Osteoblast (primary cell): Measurements from ENCODE around the gene TRIM51. TPM values are rescaled to one million over a fixed set of nuclear protein-coding genes. Genes with fewer than 3 reads are reported as not detected.
"Not testable (repeated sequence)": the region's sequence is repeated elsewhere in the genome, so short reads cannot be mapped to it uniquely, and the experiment has no call there.

Experiments
- DNase-seq: peaks from one replicate; pipeline ENCODE4 v3.0.0; 2011; ENCODE audit warnings: low spot score, mixed read lengths; ENCODE audit not compliant: insufficient read length; ENCODE audit errors: missing footprints
- H2AFZ ChIP-seq: 2 replicates; pipeline ENCODE4 v1.6.0; 2011; ENCODE audit warnings: mild to moderate bottlenecking, low read length
- H3K27ac ChIP-seq: 2 replicates; pipeline ENCODE4 v1.5.1; 2011; ENCODE audit warnings: mild to moderate bottlenecking, low read depth, low read length, moderate library complexity
- H3K27me3 ChIP-seq: 2 replicates; pipeline ENCODE4 v1.6.0; 2012; ENCODE audit warnings: mild to moderate bottlenecking, control low read depth, inconsistent platforms, low read length, moderate library complexity; ENCODE audit not compliant: insufficient read depth
- H3K36me3 ChIP-seq: 2 replicates; pipeline ENCODE4 v1.5.1; 2011; ENCODE audit warnings: mild to moderate bottlenecking, low read length, control low read depth, moderate library complexity; ENCODE audit not compliant: insufficient read depth
- H3K4me1 ChIP-seq: 2 replicates; pipeline ENCODE4 v1.5.1; 2011; ENCODE audit warnings: mild to moderate bottlenecking, low read length, control low read depth, moderate library complexity; ENCODE audit not compliant: insufficient read depth
- H3K4me2 ChIP-seq: 2 replicates; pipeline ENCODE4 v1.6.0; 2011; ENCODE audit warnings: mild to moderate bottlenecking, low read length; ENCODE audit not compliant: insufficient read depth
- H3K4me3 ChIP-seq: fragments of 200-600 bp; sonication (generic); 3 replicates; pipeline ENCODE4 v1.5.1; 2012; ENCODE audit warnings: mild to moderate bottlenecking, low read length, inconsistent platforms; ENCODE audit not compliant: insufficient read depth
- H3K79me2 ChIP-seq: 2 replicates; pipeline ENCODE4 v1.6.0; 2012; ENCODE audit warnings: mild to moderate bottlenecking, low read length, control low read depth, inconsistent platforms; ENCODE audit not compliant: insufficient read depth
- H3K9me3 ChIP-seq: 2 replicates; pipeline ENCODE4 v1.5.1; 2011; ENCODE audit warnings: low read depth, low read length, control low read depth
- H4K20me1 ChIP-seq: 2 replicates; pipeline ENCODE4 v1.6.0; 2012; ENCODE audit warnings: mild to moderate bottlenecking, low read length, control low read depth; ENCODE audit not compliant: insufficient read depth
- CTCF ChIP-seq: IDR thresholded peaks from 2 replicates; pipeline ENCODE4 v1.5.1; 2011; ENCODE audit warnings: mild to moderate bottlenecking, low read depth, low read length, moderate library complexity; ENCODE audit errors: extremely low read depth
- total RNA-seq: library from RNA; depleted of rRNA; stranded (reverse); fragments of >200 nt; gene quantifications from 2 replicates; pipeline ENCODE4 v1.2.3, GENCODE V29; 2012

The TRIM51 gene
- total RNA-seq, result not detected in 2 replicates

GRCh38 chr11:55882997-55883396 lies at the start of gene TRIM51:
TSS of gene TRIM51 (plus strand) at chr11:55883297. CDS start at chr11:55885429, 2,132 bp downstream.
- not testable (repeated sequence) for H3K27me3 ChIP-seq, DNase-seq

GRCh38 chr11:55838452-55838851 lies 44.6 kb upstream of the TRIM51 start, which contains the start of gene OR5D16:
TSS of gene OR5D16 (plus strand) at chr11:55838752. CDS start at chr11:55838752, 0 bp downstream.
- TF ChIP-seq CTCF, result no peak
- Histone ChIP-seq H3K4me1 (no peaks in the 10 kb centered on the region), H3K79me2 (no peaks in the 10 kb centered on the region), H3K27me3 (no peaks in the 10 kb centered on the region), H3K4me3 (no peak within 1 kb of the TSS), H3K27ac (no peak within 1 kb of the TSS), H4K20me1 (no peaks in the 10 kb centered on the region), H3K9me3 (no peaks in the 10 kb centered on the region), H3K4me2 (no peak within 1 kb of the TSS), H3K36me3 (no peaks in the 10 kb centered on the region), H2AFZ (no peak within 1 kb of the TSS)
- DNase-seq, result no peak

More at GRCh38 chr11:55882997-55883396, at the start of gene TRIM51:
- H3K4me3 ChIP-seq, H3K4me2 ChIP-seq, H3K4me1 ChIP-seq, H3K27ac ChIP-seq, H4K20me1 ChIP-seq, H3K36me3 ChIP-seq, H2AFZ ChIP-seq, H3K79me2 ChIP-seq, H3K9me3 ChIP-seq: not testable (repeated sequence)

- no peaks in the 10 kb centered on the region for H4K20me1 ChIP-seq
- DNase-seq, result no peak
- no peaks in the 10 kb centered on the region for H3K79me2 ChIP-seq
- no peaks in the 10 kb centered on the region for H3K27me3 ChIP-seq
- no peaks in the 10 kb centered on the region for H3K4me1 ChIP-seq
- H3K4me3 ChIP-seq, result no peak overlapping the region
- H3K36me3 ChIP-seq, result no peaks in the 10 kb centered on the region
- no peak overlapping the region for H3K27ac ChIP-seq
- no peak overlapping the region for H2AFZ ChIP-seq
- no peak overlapping the region for H3K4me2 ChIP-seq
- no peaks in the 10 kb centered on the region for H3K9me3 ChIP-seq
- no peak for TF ChIP-seq CTCF
Observed at GRCh38 chr11:55847453-55847852, 35.6 kb upstream of the TRIM51 start.

GRCh38 chr11:55849037-55849436 lies 34.1 kb upstream of the TRIM51 start:
- peak; percentile 15 for DNase-seq
- no peaks in the 10 kb centered on the region for H4K20me1 ChIP-seq
- no peak overlapping the region for H3K4me2 ChIP-seq
- H3K27me3 ChIP-seq, result no peaks in the 10 kb centered on the region
- H3K9me3 ChIP-seq, result no peaks in the 10 kb centered on the region
- no peaks in the 10 kb centered on the region for H3K4me1 ChIP-seq
- H3K36me3 ChIP-seq, result no peaks in the 10 kb centered on the region
- H2AFZ ChIP-seq, result no peak overlapping the region
- H3K79me2 ChIP-seq, result no peaks in the 10 kb centered on the region
- no peak for TF ChIP-seq CTCF
- H3K27ac ChIP-seq, result no peak overlapping the region
- H3K4me3 ChIP-seq, result no peak overlapping the region

- TF ChIP-seq CTCF, result no peak
- H3K36me3 ChIP-seq, result no peaks in the 10 kb centered on the region
- H3K4me1 ChIP-seq, result no peaks in the 10 kb centered on the region
- H3K4me2 ChIP-seq, result no peak overlapping the region
- no peaks in the 10 kb centered on the region for H3K27me3 ChIP-seq
- H3K79me2 ChIP-seq, result no peaks in the 10 kb centered on the region
- no peak overlapping the region for H3K4me3 ChIP-seq
- no peaks in the 10 kb centered on the region for H3K9me3 ChIP-seq
- no peak overlapping the region for H2AFZ ChIP-seq
- H4K20me1 ChIP-seq, result no peaks in the 10 kb centered on the region
- no peak for DNase-seq
- no peak overlapping the region for H3K27ac ChIP-seq
Observed at GRCh38 chr11:55852141-55852540, 31.0 kb upstream of the TRIM51 start.
